ENCODE measurements around the gene PRRG1.

DNA sequence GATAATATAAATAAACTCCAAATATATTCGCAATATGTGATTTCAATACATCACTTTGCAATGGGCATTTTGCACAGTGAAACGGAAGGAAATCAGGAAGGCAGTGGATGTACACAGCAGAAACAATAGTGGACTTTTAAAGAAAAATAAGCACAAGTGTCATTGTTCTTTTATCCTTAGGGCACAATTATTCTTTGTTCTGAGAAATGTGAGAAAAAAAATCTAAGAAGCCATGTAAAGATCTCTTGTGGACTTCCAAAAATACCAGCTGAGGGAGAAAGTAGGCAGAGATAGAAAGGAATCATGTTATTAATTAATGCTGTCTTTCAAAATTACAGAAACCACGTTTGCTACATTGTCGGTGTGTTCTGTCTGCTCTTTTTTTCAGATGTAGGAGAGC, 17.6 kb upstream of the PRRG1 start:
- TF ChIP-seq POLR2AphosphoS5 (IDR thresholded peaks at IDR 0.05): no peak
- TF ChIP-seq, protein P1, sequence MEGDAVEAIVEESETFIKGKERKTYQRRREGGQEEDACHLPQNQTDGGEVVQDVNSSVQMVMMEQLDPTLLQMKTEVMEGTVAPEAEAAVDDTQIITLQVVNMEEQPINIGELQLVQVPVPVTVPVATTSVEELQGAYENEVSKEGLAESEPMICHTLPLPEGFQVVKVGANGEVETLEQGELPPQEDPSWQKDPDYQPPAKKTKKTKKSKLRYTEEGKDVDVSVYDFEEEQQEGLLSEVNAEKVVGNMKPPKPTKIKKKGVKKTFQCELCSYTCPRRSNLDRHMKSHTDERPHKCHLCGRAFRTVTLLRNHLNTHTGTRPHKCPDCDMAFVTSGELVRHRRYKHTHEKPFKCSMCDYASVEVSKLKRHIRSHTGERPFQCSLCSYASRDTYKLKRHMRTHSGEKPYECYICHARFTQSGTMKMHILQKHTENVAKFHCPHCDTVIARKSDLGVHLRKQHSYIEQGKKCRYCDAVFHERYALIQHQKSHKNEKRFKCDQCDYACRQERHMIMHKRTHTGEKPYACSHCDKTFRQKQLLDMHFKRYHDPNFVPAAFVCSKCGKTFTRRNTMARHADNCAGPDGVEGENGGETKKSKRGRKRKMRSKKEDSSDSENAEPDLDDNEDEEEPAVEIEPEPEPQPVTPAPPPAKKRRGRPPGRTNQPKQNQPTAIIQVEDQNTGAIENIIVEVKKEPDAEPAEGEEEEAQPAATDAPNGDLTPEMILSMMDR (IDR thresholded peaks at IDR 0.05): no peak
- TF ChIP-seq POLR2A (IDR thresholded peaks at IDR 0.05): no peak

Measured in stomach (tissue), 4 donors.